ENCODE data around the gene COL6A3.
"Not testable (repeated sequence)": the region's sequence is repeated elsewhere in the genome, so short reads cannot be mapped to it uniquely, and the experiment has no call there.

COL6A3 gene

DNA sequence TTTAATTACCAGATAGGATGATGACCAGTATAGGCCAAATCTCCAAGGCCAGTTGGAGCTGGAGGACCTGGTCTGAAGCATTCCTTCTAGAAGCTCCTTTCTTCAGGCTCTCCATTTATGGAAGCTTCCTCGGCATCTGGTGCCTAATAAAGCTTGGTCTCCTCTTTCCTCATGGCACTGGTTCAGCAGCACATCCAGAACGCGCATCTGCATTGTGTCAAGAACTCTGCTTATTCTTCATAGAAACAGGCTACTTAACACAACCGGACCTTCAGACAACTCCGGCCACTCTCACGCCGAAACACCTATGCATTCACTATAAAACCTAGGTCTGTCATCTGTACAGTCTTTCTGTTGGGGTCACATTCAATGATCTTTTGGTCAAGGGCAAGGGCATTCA is 99.8 kb downstream of the COL6A3 start:
- DNase-seq: no peak

DNA sequence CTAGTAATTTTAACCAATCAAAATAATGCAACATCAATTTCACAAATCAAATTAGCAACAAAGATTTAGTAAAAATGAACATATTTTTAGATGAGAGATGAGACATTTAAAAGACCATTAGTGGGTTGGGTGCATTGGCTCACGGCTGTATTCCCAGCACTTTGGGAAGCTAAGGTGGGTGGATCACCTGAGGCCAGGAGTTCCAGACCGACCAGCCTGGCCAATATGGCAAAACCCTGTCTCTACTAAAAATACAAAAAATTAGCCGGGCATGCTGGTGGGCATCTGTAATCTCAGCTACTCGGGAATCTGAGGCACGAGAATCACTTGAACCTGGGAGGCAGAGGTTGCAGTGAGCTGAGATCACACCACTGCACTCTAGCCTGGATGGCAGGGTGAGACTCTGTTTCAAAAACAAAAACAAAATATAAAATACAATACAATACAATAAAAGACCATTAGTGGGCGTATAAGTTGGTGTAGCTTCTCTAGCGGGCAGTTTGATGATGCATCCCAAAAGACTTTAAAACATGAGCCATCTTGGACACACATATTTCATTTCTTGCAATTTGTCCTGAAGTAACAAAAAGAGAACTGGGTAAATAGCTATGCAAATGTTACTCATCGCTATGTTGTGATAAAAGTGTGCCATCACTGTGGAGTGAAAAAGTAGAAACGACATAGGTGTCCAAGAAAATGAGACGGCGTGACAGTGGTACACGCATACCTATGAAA is 101.8 kb downstream of the COL6A3 start:
- no peak for DNase-seq

GRCh38 chr2:237310515-237311114 is 103.3 kb downstream of the COL6A3 start:
- no peak for DNase-seq

DNA sequence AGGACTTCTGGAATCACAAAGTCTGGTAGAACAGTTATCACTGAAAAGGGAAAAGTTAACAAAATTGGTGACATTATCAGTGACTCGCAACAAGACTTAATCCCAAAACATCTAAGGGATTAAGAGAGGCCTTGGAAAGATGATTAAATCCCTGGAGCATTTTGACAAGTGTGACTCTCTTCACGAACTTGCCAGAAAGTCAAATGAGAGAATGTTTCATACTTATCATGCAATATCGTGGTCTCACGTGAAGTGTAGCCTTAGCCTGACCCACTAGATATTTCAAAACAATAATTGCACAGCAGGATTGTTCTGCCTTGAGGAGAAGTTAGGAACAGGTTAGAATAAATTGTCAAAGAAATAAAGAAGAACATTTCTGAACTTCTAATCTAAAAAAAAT is 104.5 kb downstream of the COL6A3 start:
- DNase-seq: no peak

DNA sequence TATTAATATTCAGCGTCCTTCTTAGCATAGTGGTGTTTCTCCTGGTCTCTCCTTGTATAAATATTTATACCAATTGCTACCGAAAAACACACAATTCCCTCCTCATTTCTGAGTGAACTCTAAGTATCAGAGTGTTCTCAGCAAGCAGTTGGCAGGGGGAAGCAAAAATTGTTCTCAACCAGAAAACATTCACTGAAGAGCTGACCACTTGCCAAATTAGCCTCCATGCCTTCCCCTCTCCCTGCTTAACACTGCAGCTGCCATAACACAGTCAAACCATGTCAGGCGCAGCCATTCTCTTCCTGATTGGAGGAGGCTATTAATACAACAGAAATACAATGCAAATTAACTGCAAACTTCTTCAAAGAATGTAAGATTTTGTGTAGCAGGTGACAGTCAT is 105.0 kb downstream of the COL6A3 start:
- no peak for DNase-seq

DNA sequence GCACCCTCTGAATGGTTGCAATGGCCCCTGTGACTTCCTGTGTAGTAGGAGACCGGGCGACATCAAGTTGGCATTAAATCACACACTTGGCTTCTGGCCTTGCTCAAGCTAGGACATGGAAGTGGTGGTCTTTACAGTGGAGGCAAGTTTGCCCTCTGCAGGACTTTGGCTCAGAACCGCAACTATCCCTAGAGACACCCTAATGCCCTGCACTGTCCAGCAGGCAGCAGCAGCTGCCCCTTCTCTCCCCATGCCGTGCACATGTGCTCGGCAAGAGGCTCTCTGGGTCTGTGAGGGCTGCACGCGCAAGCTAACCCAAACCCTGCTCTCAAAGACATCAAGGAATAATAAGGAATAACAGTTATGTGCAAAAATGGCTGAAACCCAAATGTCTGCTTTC is 106.5 kb downstream of the COL6A3 start:
- no peak for DNase-seq

GRCh38 chr2:237306787-237307170 is 107.2 kb downstream of the COL6A3 start:
- DNase-seq: no peak

GRCh38 chr2:237306083-237306786 is 107.7 kb downstream of the COL6A3 start:
- DNase-seq: no peak

GRCh38 chr2:237305579-237305978 is 108.4 kb downstream of the COL6A3 start:
- no peak for DNase-seq

DNA sequence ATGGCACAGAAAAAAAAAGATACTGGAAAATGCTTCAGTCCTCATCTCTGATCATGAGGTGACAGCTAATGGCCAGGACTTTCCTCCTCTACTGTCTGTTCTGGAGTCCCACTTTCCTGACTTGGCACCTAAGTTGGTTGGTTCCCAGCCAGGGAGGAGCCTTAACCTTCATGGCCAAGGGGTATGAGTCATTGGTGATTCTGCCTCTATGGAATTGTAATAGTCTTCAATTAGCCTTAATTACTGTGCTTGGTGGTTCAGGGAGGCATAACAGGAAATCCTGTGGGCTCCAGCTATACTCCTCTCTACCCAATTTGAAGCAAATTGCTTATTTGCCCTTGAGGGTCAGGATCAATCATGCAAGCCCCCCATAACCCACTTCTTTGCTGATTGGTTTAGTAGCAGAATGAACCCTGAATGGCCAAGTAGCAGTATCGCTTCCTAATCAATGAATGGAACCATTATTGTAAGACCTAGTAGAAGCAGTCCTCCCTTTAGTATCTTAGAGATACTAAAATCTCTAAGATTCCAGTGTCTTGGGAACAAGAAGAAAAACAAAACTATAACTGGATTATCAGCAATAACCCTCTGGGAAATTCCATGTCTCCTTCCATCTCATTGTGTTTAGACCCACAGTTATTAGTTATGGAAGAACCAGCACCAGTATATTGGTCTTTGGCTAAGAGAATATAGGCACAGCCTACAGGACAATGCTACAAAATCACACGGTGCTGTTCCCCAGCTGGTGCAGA is 109.0 kb downstream of the COL6A3 start:
- DNase-seq: no peak

DNA sequence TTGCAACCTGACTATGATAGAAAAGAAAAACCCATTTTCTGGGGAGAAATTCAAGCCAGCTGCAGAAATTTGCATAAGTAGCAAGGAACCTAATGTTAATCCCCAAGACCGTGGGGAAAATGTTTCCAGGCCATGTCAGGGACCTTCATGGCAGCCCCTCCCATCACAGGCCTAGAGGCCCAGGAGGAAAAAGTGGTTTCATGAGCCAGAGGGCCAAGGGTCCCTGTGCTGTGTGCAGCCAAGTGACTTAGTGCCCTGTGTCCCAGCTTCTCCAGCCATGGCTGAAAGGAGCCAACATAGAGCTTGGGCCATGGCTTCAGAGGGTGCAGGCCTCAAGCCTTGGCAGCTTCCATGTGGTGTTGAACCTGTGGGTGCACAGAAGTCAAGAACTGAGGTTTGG is 110.7 kb downstream of the COL6A3 start:
- not testable (repeated sequence) for DNase-seq

DNA sequence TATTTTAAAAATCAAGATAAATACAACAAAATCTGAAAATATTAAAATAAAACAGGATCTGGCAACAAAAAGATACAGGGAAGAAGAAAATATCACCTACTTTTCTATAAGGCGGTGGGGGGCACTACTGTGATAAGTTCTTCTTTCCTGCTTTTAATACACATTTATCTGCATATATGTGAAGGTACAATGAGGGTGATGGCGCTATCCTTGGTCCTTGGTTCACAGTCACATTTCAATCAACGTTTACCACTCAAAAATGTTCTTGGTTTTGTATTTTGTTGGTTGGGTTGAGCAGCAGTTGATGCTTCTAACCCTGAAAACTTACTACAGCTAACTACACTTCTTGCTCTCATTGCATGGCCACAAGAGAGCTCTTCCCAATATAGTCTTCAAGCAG is 112.4 kb downstream of the COL6A3 start:
- DNase-seq: no peak

DNA sequence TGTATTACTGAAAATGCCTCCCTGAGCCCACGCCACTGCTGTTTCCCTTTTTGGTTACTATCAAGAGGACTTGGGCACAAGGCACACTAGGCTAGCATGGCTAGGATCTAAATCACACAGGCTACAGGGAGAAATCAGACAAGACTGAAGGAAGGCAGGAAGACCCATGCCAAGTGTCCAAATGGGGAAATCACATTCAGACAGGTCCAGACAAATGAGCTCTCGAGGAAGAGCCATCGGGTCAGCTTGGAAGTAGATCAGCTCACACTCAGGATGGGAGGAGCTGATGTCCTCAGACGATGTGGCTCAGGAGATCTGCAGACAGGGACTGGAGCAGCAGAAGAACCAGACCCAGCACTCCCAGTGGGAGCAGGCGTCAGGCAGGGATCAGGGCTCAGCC is 113.2 kb downstream of the COL6A3 start:
- no peak for DNase-seq

GRCh38 chr2:237299906-237300305 is 114.1 kb downstream of the COL6A3 start:
- no peak for DNase-seq

DNA sequence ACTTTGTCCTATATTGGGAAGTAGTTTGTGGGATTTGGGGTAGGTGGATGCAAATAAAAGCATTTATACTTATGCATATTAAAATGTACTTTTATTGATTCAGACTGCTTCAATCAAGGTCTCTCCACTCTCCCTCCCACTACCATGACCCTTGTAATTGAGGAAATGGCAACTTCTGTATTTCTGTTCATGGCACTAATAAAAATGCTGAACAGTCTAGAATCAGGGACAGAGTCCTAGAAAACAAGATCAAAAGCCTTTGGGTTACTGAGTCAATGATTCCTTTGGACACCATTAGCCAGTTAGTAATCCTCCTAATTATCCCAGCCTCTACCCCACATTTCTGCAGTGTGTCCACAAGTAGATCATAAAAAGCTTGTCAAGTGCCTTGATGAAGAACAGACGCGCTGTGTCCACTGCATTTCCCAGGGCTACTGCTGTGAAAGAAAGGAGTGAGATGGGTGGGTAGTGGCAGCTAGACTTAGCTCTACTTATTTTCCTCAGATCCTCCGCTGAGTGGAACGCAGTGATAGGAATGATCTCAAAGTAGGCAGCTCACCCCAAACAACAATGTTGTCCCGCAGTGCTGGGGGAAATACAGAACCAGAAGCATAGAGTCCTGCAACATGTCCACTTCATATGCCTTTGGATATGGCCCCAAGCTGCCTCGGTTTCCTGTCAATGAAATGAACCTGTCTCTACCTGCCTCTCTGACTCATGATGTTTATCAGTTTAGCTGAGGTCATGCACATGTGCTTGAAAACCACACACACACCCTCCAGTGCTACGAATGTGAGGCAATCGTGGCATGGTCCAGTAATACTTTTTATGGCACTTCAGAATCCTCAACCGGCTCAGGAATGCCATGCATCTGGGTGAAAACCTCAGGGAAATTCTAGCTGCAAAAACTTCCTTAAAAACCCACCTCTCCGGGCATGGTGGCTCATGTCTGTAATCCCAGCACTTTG is 115.5 kb downstream of the COL6A3 start:
- no peak for DNase-seq

GRCh38 chr2:237297421-237298150 is 116.4 kb downstream of the COL6A3 start:
- DNase-seq: no peak

DNA sequence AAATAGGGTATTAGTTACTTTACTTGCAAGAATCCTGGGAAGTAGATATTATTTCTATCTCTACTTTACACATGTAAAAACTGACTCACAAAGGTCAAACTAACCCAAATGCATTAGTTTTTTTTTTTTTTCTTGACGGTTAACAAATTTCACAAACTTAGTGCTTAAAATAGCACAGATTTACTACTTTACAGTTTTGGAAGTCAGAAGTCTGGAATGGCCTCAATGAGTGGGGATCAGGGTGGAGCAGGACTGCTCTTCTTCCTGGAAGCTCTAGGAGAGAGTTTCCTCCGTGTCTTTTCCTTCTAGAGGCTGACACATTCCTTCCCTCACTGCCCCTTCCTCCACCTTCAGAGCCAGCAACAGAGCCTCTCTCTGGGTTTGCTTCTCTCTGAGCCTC is 117.2 kb downstream of the COL6A3 start:
- no peak for DNase-seq

DNA sequence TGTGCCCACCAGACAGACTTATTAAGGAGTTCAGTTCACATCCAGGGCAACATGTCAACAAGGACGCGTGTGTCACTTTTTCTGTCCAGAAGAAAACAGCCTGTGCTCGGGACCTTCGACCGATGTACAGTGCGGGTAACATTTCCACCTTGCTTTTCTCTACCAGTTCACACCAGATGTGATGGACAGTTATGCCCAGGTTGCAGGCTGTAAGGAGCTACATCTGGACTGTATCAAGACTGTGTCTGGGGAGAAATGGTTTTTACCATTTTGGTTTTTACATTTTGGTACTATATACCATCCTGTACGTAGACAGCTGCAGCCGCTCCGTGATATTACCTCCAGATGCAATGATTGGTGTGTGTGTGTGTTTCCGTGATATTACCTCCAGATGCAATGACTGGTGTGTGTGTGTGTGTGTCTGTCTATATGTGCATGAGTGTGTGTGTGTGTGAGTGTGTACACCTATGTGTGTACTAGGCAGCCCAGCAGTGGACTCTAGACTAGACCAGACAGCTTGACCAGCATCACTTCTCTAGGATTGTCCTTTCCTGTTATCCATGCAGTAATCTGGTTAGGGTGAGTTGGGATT is 118.0 kb downstream of the COL6A3 start:
- no peak for DNase-seq

GRCh38 chr2:237294460-237294859 is 119.5 kb downstream of the COL6A3 start:
- DNase-seq: no peak

- no peak for DNase-seq
Observed at GRCh38 chr2:237293978-237294377, 120.0 kb downstream of the COL6A3 start.

- peak; percentile 27 for DNase-seq
Observed at GRCh38 chr2:237291138-237291792, 122.7 kb downstream of the COL6A3 start.
